Muscle layer of colon (tissue), 2 donors: ENCODE measurements around the gene IQGAP1.

Experiments used
- H3K27ac ChIP-seq: one replicate; pipeline ENCODE4 v1.7.0; 2013; ENCODE audit warnings: low read depth, mild to moderate bottlenecking, low read length, moderate library complexity
- H3K27me3 ChIP-seq, 2 donors: one replicate each; pipeline ENCODE4 v1.7.0; 2013; ENCODE audit warnings: low read length in 2 of 2, mild to moderate bottlenecking in 2 of 2; ENCODE audit not compliant: insufficient read depth in 2 of 2, control insufficient read depth in 1 of 2
- H3K36me3 ChIP-seq: one replicate; pipeline ENCODE4 v1.7.0; 2013; ENCODE audit warnings: mild to moderate bottlenecking, low read length; ENCODE audit not compliant: insufficient read depth
- H3K4me1 ChIP-seq: one replicate; pipeline ENCODE4 v1.7.0; 2013; ENCODE audit warnings: mild to moderate bottlenecking, low read length; ENCODE audit not compliant: insufficient read depth
- H3K4me3 ChIP-seq, 2 donors: one replicate each; pipeline ENCODE4 v1.7.0; 2013; ENCODE audit warnings: low read length in 2 of 2, low read depth in 1 of 2, mild to moderate bottlenecking in 1 of 2, moderate library complexity in 1 of 2
- H3K9ac ChIP-seq: one replicate; pipeline ENCODE4 v1.7.0; 2013; ENCODE audit warnings: low read length
- H3K9me3 ChIP-seq: one replicate; pipeline ENCODE4 v1.7.0; 2013; ENCODE audit warnings: mild to moderate bottlenecking, low read length
- donor health status: abdominal sarcoma.
- donor health status: Adenocarcinoma of cecum.

The IQGAP1 gene

DNA sequence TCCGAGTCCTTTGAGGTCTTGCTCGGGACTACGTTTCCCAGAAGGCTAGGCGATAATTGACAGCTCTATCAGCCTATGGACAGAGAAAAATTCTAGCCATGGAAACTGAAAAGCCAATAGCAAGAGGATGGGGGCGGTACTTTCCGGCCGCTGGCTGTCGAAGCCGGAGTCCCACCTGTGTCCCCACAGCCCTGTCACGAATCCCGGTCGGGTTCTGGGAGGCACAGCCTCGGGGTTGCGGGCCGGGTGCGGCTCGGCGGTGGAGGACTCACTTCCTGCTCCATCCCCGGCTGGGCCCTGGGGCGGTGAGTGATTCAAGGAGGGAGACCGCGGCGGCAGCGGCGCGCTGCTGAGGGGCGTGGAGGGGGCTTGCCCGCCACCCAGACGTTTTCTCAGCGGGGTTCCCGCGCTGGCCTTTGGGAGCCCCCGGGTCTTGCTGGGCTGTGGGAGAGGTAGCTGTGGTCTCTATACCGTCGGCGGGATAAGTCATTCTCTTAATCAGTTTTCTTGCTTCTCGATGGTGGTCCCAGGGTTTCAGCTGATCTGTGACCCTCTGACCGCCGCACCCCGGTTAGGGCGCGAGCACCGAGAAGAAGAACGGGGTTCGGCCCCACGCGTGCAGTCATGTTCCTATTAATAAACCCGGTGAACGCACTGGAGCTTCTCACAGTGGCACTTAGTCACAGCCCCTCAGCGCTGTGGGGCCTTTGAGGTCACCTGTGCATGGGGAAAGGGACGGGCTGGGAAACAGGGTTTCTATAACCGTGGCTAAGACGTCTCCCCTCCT lies 35.7 kb upstream of the IQGAP1 start, which contains the start of gene ZNF774:
Gene ZNF774 (plus strand): TSS at position 178 of the 787 bp plus-strand sequence. CDS start 2,377 bp downstream, outside the sequence.
- peak within 1 kb of the TSS; percentile 61 for H3K27ac ChIP-seq
- no peaks in the 10 kb centered on the region for H3K9me3 ChIP-seq
- H3K9ac ChIP-seq, result peak within 1 kb of the TSS; percentile 74

DNA sequence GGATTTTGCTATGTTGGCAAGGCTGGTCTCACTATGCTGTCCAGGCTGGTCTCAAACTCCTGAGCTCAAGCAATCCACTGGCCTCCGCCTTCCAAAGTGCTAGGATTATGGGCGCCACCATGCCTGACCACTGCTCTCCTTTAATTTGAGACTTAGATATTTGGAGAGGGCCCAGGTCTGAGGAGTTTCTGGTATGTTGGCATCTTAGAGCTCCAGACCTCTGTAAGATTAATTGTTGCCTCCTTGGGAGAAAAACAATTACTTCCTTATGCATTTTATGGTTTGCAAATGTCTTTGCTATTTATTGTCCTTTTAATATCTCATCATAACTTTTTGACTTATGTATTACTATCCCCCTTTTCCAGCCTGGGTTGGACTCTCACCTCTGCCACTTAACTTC lies 33.1 kb upstream of the IQGAP1 start:
- Histone ChIP-seq H3K27me3 (no peaks in the 10 kb centered on the region), H3K4me1 (no peaks in the 10 kb centered on the region), H3K36me3 (no peaks in the 10 kb centered on the region), H3K9ac (no peak overlapping the region), H3K4me3 (no peak overlapping the region), H3K27ac (no peak overlapping the region), H3K9me3 (no peaks in the 10 kb centered on the region)

More for the DNA sequence above, 35.7 kb upstream of the IQGAP1 start, which contains the start of gene ZNF774:
- H3K4me1 ChIP-seq, result no peaks in the 10 kb centered on the region
- H3K36me3 ChIP-seq, result no peaks in the 10 kb centered on the region
- peak within 1 kb of the TSS; percentile 94 to 99 for H3K4me3 ChIP-seq
- no peaks in the 10 kb centered on the region for H3K27me3 ChIP-seq

DNA sequence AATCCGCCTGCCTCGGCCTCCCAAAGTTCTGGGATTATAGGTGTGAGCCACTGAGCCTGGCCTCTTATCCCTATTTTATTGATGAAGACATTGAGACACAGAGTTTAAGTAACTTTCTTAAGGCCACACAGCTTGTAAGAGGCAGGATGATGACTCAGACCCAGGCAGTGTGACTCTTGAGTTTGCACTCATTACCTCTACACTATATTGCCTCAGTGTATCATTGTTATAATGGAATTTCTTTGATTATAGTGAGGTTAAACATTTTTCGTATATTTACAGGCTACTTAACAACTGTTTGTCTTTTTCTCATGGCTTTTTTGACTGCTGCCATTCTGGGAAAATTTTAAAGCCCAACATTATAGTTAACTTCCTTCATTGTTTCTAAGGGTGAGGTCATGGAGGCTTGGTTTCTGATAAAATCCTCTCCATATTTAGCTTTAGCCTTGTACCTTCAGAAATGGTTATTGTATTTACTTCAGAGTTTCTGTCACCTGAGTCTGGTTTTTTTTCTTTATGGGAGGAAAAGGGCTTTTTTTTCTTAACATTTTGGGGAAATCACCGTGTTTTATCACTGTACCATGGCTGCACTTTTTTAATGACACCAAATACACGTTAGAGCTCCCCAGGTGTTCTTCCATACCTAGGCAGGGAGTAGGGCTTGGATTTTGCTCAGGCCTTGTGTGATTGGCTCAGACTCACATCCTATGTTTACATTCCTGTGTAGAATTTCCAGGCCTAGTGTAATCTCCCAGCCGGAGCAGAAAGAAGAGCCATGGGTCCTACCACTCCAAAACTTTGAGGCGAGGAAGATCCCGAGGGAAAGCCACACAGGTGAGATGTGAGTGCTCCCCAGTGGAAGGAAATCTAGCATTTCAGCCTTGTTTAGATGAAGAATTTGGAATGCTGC lies 29.7 kb upstream of the IQGAP1 start:
- Histone ChIP-seq H3K27me3 (no peaks in the 10 kb centered on the region), H3K4me1 (peaks cover 18% of the 10 kb centered on the region), H3K9me3 (no peaks in the 10 kb centered on the region), H3K36me3 (no peaks in the 10 kb centered on the region), H3K27ac (no peak overlapping the region), H3K4me3 (no peak overlapping the region), H3K9ac (no peak overlapping the region)

DNA sequence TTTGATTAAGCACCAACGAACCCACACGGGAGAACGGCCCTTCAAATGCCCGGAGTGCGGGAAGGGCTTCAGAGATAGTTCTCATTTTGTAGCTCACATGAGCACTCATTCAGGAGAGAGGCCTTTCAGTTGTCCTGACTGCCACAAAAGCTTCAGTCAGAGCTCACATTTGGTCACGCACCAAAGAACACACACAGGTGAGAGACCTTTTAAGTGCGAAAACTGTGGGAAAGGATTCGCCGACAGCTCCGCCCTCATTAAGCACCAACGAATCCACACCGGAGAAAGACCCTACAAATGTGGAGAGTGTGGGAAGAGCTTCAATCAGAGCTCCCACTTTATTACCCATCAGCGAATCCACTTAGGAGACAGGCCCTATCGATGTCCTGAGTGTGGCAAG lies 27.3 kb upstream of the IQGAP1 start:
- Histone ChIP-seq H3K9ac (no peak overlapping the region), H3K4me1 (peaks cover 26% of the 10 kb centered on the region), H3K4me3 (no peak overlapping the region), H3K9me3 (no peaks in the 10 kb centered on the region), H3K27me3 (no peaks in the 10 kb centered on the region), H3K27ac (no peak overlapping the region), H3K36me3 (no peaks in the 10 kb centered on the region)

DNA sequence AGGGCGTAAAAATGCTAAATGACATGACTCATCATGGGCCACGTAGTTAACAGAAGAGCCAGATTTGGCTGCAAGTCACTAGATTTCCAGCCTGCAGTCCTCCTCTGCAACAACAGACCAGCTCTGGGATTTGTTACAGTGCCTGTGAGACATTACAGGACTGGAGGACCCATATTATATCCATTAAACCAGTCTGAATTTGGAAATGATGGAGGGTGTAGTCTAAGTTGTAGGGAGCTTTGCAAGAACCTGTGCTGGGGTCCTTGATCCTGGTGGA lies 25.2 kb upstream of the IQGAP1 start:
- Histone ChIP-seq H3K36me3 (no peaks in the 10 kb centered on the region), H3K27ac (peak overlapping the region; percentile 83), H3K27me3 (no peaks in the 10 kb centered on the region), H3K9ac (no peak overlapping the region), H3K4me3 (no peak overlapping the region), H3K9me3 (no peaks in the 10 kb centered on the region), H3K4me1 (peaks cover 38% of the 10 kb centered on the region)

DNA sequence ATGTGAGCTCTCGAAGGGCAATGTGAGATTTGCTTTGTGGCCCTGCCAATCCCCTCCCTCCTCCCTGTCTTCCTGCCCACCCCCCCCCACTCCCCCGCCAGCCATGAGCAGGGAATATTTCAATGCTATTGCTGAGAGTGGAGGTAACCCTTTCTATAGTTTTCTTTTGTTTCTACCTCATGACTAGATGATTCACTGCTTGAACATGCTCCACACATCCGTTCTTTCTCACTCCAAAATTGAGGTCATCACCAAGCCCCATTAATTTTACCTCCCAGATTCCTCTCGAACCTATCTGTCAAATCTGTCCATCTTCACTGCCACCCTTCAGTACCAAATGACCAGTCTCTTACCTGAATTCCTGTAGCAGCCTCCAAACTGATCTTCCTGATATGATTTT lies 23.8 kb upstream of the IQGAP1 start:
- H3K4me1 ChIP-seq, result peaks cover 47% of the 10 kb centered on the region
- H3K4me3 ChIP-seq, result no peak overlapping the region
- H3K27me3 ChIP-seq, result no peaks in the 10 kb centered on the region
- no peaks in the 10 kb centered on the region for H3K9me3 ChIP-seq
- H3K27ac ChIP-seq, result no peak overlapping the region
- no peaks in the 10 kb centered on the region for H3K36me3 ChIP-seq
- H3K9ac ChIP-seq, result no peak overlapping the region

DNA sequence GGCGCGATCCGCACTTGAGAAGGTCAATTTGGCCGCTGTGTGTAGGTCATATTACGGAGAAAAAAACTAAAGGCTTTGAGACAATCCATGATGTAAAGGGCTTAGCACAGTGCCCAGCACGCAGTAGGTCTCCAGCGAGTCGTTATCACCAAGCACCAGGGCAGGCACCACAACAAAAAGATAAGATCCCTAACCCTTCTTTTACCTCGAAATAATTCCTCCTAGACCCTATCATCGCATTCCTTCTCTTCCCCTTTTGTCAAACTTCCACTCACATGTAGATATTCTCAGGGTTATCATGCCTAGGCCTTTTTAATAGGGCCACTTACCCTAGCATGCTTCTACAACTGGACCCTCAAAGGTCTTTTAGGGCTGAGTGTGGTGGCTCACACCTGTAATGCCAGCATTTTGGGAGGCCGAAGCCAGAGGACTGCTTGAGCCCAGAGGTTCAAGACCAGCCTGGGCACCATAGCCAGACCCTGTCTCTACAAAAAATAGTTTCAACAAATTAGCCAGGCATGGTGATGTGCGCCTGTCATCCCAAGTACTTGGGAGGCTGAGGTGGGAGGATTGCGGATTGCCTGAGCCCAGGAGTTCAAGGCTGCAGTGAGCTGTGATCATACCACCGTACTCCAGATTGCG lies 22.5 kb upstream of the IQGAP1 start:
- H3K4me1 ChIP-seq, result peaks cover 47% of the 10 kb centered on the region

DNA sequence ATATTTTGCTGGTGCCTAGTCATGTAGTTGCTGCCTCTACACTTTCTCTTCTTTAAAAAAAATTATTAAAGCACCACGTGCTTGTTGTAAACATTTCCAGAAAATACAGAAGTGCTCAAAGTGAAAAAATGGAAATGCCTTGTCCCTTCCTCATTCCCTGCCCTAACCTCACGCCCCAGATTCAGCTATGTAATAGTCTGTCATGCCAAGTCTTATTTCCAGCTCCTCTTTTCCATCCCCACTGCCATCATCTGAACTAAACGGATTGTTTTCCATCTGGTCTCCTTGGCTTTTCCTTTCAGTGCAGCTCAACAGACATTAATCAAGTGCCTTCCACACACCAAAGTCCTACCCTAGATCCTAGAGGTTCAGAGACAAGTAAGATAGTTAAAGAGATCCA lies 20.5 kb upstream of the IQGAP1 start:
- peaks cover 38% of the 10 kb centered on the region for H3K4me1 ChIP-seq
- no peaks in the 10 kb centered on the region for H3K27me3 ChIP-seq
- H3K4me3 ChIP-seq, result no peak overlapping the region
- no peak overlapping the region for H3K9ac ChIP-seq
- H3K36me3 ChIP-seq, result no peaks in the 10 kb centered on the region
- peak overlapping the region; percentile 59 for H3K27ac ChIP-seq
- no peaks in the 10 kb centered on the region for H3K9me3 ChIP-seq

More for the DNA sequence above, 22.5 kb upstream of the IQGAP1 start:
- Histone ChIP-seq H3K27ac (no peak overlapping the region), H3K9ac (no peak overlapping the region), H3K36me3 (no peaks in the 10 kb centered on the region), H3K4me3 (no peak overlapping the region), H3K9me3 (no peaks in the 10 kb centered on the region), H3K27me3 (no peaks in the 10 kb centered on the region)

DNA sequence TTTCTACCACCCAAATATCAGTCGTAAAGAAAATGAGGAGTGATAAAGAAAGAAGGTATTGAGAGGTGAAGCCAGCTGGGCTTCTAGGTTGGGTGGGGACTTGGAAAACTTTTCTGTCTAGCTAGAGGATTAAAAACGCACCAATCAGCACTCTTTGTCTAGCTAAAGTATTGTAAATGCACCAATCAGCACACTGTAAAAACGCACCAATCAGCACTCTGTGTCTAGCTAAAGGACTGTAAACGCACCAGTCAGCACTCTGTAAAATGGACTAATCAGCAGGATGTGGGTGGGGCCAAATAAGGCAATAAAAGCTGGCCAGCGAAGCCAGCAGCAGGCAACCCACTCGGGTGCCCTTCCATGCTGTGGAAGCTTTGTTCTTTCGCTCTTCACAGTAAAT lies 13.0 kb upstream of the IQGAP1 start:
- Histone ChIP-seq H3K9ac (no peak overlapping the region), H3K27ac (no peak overlapping the region), H3K36me3 (no peaks in the 10 kb centered on the region), H3K9me3 (no peaks in the 10 kb centered on the region), H3K4me1 (no peaks in the 10 kb centered on the region), H3K27me3 (no peaks in the 10 kb centered on the region), H3K4me3 (no peak overlapping the region)

DNA sequence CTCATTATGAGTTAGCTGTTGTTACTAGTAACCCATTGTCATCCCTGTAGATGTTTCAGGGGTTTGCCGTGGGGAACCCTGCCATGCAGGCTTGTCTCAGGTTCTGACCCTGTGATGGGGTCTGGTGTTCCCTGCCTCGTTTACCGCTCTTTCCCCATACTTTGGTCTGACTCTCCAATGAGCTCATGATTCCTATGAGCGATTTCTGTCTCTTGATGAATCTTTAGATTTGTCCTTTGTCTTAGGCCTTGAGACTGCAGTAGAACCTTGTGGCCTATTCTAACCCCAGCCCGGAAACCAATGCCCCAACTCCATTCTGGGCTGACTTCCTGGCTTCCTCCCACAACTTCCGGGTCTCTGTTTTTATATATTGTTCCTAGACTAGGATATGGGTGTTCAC lies 11.3 kb upstream of the IQGAP1 start:
- Histone ChIP-seq H3K27me3 (no peaks in the 10 kb centered on the region), H3K9me3 (no peaks in the 10 kb centered on the region), H3K4me1 (no peaks in the 10 kb centered on the region), H3K4me3 (no peak overlapping the region), H3K9ac (no peak overlapping the region), H3K27ac (no peak overlapping the region), H3K36me3 (no peaks in the 10 kb centered on the region)

DNA sequence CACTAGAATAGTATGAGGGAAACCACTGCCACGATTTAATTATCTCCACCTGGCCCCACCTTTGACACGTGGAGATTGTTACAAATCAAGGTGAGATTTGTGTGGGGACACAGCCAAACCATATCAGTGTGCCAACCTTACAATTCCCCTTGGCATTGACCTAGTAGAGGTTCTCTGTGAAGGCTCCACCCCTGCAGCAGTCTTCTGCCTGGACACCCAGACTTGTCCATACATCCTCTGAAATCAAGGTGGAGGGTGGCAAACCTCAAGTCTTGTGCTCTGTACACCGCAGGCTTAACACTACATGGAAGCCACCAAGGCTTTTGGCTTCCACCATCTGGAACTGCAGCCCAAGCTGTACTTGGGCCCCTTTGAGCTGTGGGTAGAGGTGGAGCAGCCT lies 8.8 kb upstream of the IQGAP1 start:
- Histone ChIP-seq H3K4me3 (no peak overlapping the region), H3K36me3 (no peaks in the 10 kb centered on the region), H3K27ac (no peak overlapping the region), H3K4me1 (no peaks in the 10 kb centered on the region), H3K9ac (no peak overlapping the region), H3K27me3 (no peaks in the 10 kb centered on the region), H3K9me3 (no peaks in the 10 kb centered on the region)
